DMS114 treated with DMSO at 0.1 percent for 48 hours (cell line): ENCODE measurements around the gene HTR1D.

Experiments
- DNase-seq: peaks from one replicate; lab custom pipeline; 2025; ENCODE audit not compliant: unreplicated experiment; lab: John Stamatoyannopoulos, UW

Gene HTR1D

GRCh38 chr1:23185381-23185780, 31.9 kb downstream of the HTR1D start:
- no peak for DNase-seq

- DNase-seq = peak; percentile 53
Measured at GRCh38 chr1:23184212-23184934, 32.9 kb downstream of the HTR1D start.

GRCh38 chr1:23179862-23180261, 37.4 kb downstream of the HTR1D start:
- DNase-seq = no peak

GRCh38 chr1:23178950-23179349, 38.4 kb downstream of the HTR1D start:
- peak; percentile 41 for DNase-seq

- DNase-seq = no peak
Measured at GRCh38 chr1:23178414-23178813, 38.9 kb downstream of the HTR1D start.

- DNase-seq = peak; percentile 33
Measured at GRCh38 chr1:23177438-23178380, 39.6 kb downstream of the HTR1D start.

GRCh38 chr1:23177031-23177430, 40.3 kb downstream of the HTR1D start:
- DNase-seq = no peak

GRCh38 chr1:23174426-23175110, 42.7 kb downstream of the HTR1D start:
- no peak for DNase-seq

GRCh38 chr1:23171181-23171755, 46.0 kb downstream of the HTR1D start:
- DNase-seq = no peak

- DNase-seq = peak; percentile 26
Measured at GRCh38 chr1:23169727-23170335, 47.5 kb downstream of the HTR1D start.

- no peak for DNase-seq
Measured at GRCh38 chr1:23169195-23169575, 48.1 kb downstream of the HTR1D start.

GRCh38 chr1:23168445-23169194, 48.7 kb downstream of the HTR1D start, which contains the start of gene LUZP1:
Gene LUZP1 (minus strand): TSS chr1:23168856.
- DNase-seq = peak; percentile 70

- DNase-seq = no peak
Measured at GRCh38 chr1:23168079-23168444, 49.2 kb downstream of the HTR1D start.

GRCh38 chr1:23167353-23168078, 49.8 kb downstream of the HTR1D start:
- no peak for DNase-seq

- no peak for DNase-seq
Measured at GRCh38 chr1:23166854-23167253, 50.4 kb downstream of the HTR1D start.

- DNase-seq = no peak
Measured at GRCh38 chr1:23163395-23163794, 53.9 kb downstream of the HTR1D start.

GRCh38 chr1:23159963-23160877, 57.1 kb downstream of the HTR1D start:
- DNase-seq = no peak

- no peak for DNase-seq
Measured at GRCh38 chr1:23156940-23157339, 60.4 kb downstream of the HTR1D start.
